BLaER1 treated with 17β-estradiol and CSF1 and Interleukin-3, amounts not matched to agents 10 nM and 100 nM (cell line): ENCODE results near the gene CC2D2B.
"Not testable (repeated sequence)": the region's sequence is repeated elsewhere in the genome, so short reads cannot be mapped to it uniquely, and the experiment has no call there.

Source experiments
- H3K27ac ChIP-seq, 11 experiments: shearing (Covaris generic); formaldehyde crosslinking; 2 replicates each; pipeline ENCODE4 v1.8.1; 2022
- H3K27me3 ChIP-seq, 11 experiments: shearing (Covaris generic); formaldehyde crosslinking; 2 replicates each; pipeline ENCODE4 v1.8.1; 2022
- H3K36me3 ChIP-seq, 11 experiments: shearing (Covaris generic); formaldehyde crosslinking; 2 replicates each; pipeline ENCODE4 v1.8.1; 2022
- H3K4me1 ChIP-seq, 10 experiments: shearing (Covaris generic); formaldehyde crosslinking; 2 replicates each; pipeline ENCODE4 v1.8.1; 2022
- H3K4me2 ChIP-seq, 11 experiments: shearing (Covaris generic); formaldehyde crosslinking; 2 replicates each; pipeline ENCODE4 v1.8.1; 2022
- H3K4me3 ChIP-seq, 10 experiments: shearing (Covaris generic); formaldehyde crosslinking; 2 replicates each; pipeline ENCODE4 v1.8.1; 2022
- H3K9ac ChIP-seq, 11 experiments: shearing (Covaris generic); formaldehyde crosslinking; 2 replicates each; pipeline ENCODE4 v1.8.1; 2022
- H3K9me3 ChIP-seq, 11 experiments: shearing (Covaris generic); formaldehyde crosslinking; replicated peaks in 1 of 11; 2 replicates each; pipeline ENCODE4 v1.8.1; 2022
- H4K20me1 ChIP-seq, 11 experiments: shearing (Covaris generic); formaldehyde crosslinking; 2 replicates each; pipeline ENCODE4 v1.8.1; 2022
- Cebpa-rat ChIP-seq, 11 experiments: shearing (Covaris generic); IDR thresholded peaks; 2 replicates each; pipeline ENCODE4 v1.8.1; 2022

The CC2D2B gene

DNA sequence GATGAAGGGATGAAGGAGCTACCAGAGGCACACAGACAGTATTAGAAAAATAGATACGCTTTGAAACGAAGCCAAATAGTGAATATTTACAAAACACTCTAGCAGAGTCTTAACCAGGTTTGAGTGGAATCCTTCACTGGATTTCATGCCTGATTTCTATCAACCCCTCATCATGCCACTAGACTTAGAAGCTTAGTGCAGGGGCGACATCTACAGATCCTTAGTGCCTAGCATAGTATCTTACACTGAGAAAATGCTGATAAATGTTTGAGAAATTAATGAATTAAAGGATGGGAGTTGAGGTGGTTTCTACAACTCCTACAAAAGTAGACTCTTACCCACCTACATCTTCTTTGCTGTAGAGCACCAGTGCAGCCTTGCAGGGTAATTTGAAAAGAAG, 80.9 kb downstream of the CC2D2B start:
- Histone ChIP-seq H3K4me2 (peak overlapping the region in 7 of 11 experiments; percentile 1 to 35 (median 15); a peak in 6 of 22 replicates), H4K20me1 (no peaks in the 10 kb centered on the region), H3K9ac (no peak overlapping the region), H3K27me3 (no peaks in the 10 kb centered on the region), H3K27ac (no peak overlapping the region), H3K36me3 (no peaks in the 10 kb centered on the region), H3K9me3 (no peaks in the 10 kb centered on the region), H3K4me1 (peaks cover 0 to 11% (median 0%) of the 10 kb centered on the region in 10 experiments; a peak in 4 of 20 replicates), H3K4me3 (no peak overlapping the region)
- no peak for TF ChIP-seq Cebpa-rat (IDR thresholded peaks at IDR 0.05)

DNA sequence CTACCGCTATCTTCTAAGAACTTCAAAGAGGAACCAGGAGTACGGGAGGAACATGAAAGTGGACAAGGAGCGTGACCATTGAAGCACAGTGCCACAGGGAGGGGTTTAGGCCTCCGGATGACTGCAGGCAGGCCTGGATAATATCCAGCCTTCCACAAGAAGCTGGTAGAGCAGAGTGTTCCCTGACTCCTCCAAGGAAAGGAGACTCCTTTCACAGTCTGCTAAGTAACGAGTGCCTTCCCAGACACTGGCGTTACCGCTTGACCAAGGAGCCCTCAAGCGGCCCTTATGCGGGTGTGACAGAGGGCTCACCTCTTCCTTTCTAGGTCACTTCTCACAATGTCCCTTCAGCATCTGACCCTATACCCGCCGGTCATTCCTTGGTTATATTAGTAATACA, 86.6 kb downstream of the CC2D2B start:
- H3K9me3 ChIP-seq, H3K9ac ChIP-seq: not testable (repeated sequence)
- peak overlapping the region in 1 of 11 experiments; percentile 8; a peak in 1 of 22 replicates for H3K4me2 ChIP-seq

DNA sequence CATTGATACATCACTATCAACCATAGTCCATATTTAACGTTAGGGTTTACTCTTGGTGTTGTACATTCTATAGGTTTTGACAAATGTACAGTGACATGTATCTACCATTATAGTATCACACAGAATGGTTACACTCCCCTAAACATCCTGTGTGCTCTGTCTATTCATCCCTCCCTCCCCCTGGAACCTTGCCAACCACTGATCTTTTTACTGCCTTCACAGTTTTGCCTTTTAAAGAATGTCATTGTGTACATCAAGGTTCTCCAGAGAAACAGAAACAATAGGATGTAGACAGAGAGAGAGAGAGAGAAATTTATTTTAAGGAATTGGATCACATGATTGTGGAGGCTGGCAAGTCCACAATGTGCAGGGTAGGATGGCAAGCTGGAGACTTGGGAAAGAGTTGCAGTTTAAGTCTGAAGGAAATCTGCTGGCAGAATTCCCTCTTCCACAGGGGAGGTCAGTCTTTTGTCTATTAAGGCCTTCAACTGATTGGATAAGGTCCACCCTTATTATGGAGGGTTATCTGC, 90.5 kb downstream of the CC2D2B start:
- Histone ChIP-seq H3K4me1 (peaks cover 0 to 6% (median 0%) of the 10 kb centered on the region in 10 experiments; a peak in 3 of 20 replicates), H3K9ac (no peak overlapping the region)
- TF ChIP-seq Cebpa-rat (IDR thresholded peaks at IDR 0.05): no peak

More for the DNA sequence above, 86.6 kb downstream of the CC2D2B start:
- not testable (repeated sequence) for H4K20me1 ChIP-seq, H3K27ac ChIP-seq, H3K4me1 ChIP-seq, H3K4me3 ChIP-seq, H3K27me3 ChIP-seq, H3K36me3 ChIP-seq

DNA sequence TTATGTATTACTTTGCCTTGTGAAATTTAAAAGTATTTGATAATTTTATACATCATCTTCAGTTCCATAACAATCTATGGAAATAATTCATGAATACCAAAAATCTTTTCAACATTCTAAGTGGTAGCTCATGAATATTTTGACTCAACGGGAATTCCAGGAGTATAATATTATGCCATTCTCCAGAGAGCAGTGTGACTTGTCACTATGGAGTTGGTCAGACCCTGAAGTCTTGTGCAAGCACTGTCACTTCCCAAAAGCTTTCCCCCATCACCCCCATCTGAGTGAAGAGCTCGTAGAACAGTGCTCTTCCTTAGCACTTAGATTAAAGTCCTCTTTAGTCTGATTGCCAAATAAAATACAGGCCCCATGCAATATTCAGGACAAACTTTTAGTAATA, 106.2 kb downstream of the CC2D2B start:
- Histone ChIP-seq H3K27ac (no peak overlapping the region), H3K36me3 (no peaks in the 10 kb centered on the region), H3K9me3 (no peaks in the 10 kb centered on the region), H3K27me3 (no peaks in the 10 kb centered on the region), H3K4me1 (peaks cover 0 to 9% (median 0%) of the 10 kb centered on the region in 10 experiments; a peak in 4 of 20 replicates), H3K4me2 (no peak overlapping the region), H3K9ac (no peak overlapping the region), H3K4me3 (no peak overlapping the region), H4K20me1 (no peaks in the 10 kb centered on the region)
- no peak for TF ChIP-seq Cebpa-rat (IDR thresholded peaks at IDR 0.05)

More for the DNA sequence above, 90.5 kb downstream of the CC2D2B start:
- Histone ChIP-seq H3K36me3 (no peaks in the 10 kb centered on the region), H4K20me1 (no peaks in the 10 kb centered on the region), H3K27ac (no peak overlapping the region), H3K4me3 (no peak overlapping the region), H3K4me2 (no peak overlapping the region), H3K9me3 (no peaks in the 10 kb centered on the region), H3K27me3 (no peaks in the 10 kb centered on the region)

DNA sequence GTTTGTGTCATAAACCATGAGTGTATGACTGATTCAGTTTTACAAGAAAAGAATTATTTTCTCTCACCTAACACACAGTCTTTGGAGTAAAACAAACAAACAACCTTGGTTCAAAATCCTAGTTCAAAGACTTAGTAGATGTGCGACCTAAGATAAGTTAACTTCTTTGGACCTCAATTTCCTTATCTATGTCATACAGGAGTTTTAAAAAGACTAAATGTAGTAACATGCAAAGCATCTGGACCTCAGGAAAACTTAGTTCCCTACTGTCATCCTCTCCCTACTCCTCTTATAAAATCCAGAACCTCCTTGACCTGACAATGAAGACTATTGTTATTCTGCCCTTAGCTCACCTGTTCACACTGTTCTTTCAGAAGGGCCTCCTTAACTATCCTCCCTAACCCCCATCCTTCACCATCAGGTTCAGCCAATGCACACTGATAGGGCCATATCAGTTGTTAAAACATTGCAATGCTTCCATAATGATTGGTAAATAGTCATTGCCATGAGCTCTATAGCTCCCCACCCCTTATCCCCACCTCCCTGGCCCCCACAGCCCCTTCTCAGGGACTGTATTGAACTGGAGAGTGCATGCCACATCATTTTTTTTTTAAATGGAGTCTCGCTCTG, 106.8 kb downstream of the CC2D2B start:
- no peak for TF ChIP-seq Cebpa-rat (IDR thresholded peaks at IDR 0.05)
- Histone ChIP-seq H3K4me1 (peaks cover 0 to 9% (median 0%) of the 10 kb centered on the region in 10 experiments; a peak in 4 of 20 replicates), H3K36me3 (no peaks in the 10 kb centered on the region), H3K27ac (no peak overlapping the region), H3K4me3 (no peak overlapping the region), H3K27me3 (no peaks in the 10 kb centered on the region), H3K4me2 (no peak overlapping the region), H4K20me1 (no peaks in the 10 kb centered on the region), H3K9me3 (no peaks in the 10 kb centered on the region), H3K9ac (no peak overlapping the region)

DNA sequence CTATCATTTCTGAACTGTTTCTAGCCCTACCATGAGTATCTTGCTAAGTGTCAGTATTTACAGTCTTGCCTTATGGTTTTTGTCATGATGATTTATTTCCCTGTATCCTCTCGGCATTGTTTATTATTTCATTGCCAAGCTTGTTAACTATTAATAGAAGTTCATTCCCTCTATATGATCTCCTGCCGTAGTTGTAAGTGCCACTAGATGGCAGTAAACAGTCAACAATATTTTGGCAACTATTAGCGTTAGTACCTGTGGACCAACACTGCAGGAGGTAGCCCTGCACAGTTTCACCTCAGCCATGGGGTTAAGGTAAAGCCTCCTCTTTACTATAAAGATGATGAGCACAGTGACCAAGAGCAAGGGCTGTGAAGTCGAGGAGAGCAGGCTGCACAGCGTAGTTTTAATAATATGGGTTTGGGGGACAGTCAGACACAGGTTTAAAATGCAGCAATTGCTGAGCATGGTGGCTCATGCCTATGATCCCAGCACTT, 109.5 kb downstream of the CC2D2B start:
- H3K4me1 ChIP-seq: peaks cover 0 to 9% (median 0%) of the 10 kb centered on the region in 10 experiments; a peak in 4 of 20 replicates
- H4K20me1 ChIP-seq: no peaks in the 10 kb centered on the region
- no peak for TF ChIP-seq Cebpa-rat (IDR thresholded peaks at IDR 0.05)
- H3K36me3 ChIP-seq: no peaks in the 10 kb centered on the region
- no peak overlapping the region for H3K27ac ChIP-seq
- no peaks in the 10 kb centered on the region for H3K9me3 ChIP-seq
- H3K4me2 ChIP-seq: 0 out of 22 replicates have a peak overlapping the region, but pooled peaks of 1 of the 11 experiments have one; percentile 36
- H3K9ac ChIP-seq: no peak overlapping the region
- H3K4me3 ChIP-seq: no peak overlapping the region
- no peaks in the 10 kb centered on the region for H3K27me3 ChIP-seq

DNA sequence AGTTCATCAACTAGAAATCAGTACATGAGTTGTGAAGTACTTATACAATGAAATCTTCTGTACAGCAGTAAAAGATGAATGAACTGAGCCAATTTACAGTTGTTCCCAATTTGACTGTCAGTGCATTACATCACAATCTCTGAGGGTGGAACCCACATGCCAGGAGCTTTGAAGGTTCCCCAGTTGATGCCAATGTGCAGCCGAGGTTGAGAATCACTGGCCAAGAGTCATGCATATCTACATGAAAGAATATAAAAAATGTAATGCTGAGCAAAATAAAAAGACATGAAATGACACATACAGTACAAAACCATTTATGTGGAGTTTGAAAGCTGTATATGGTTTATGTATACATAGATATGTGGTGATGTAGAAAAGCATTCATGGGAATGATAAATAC, 113.6 kb downstream of the CC2D2B start:
- Histone ChIP-seq H3K27ac (no peak overlapping the region), H3K4me3 (no peak overlapping the region), H3K4me2 (no peak overlapping the region), H3K9ac (no peak overlapping the region), H3K27me3 (no peaks in the 10 kb centered on the region), H3K36me3 (no peaks in the 10 kb centered on the region), H4K20me1 (no peaks in the 10 kb centered on the region), H3K4me1 (peaks cover 0 to 9% (median 0%) of the 10 kb centered on the region in 10 experiments; a peak in 4 of 20 replicates), H3K9me3 (no peaks in the 10 kb centered on the region)
- TF ChIP-seq Cebpa-rat (IDR thresholded peaks at IDR 0.05): no peak

DNA sequence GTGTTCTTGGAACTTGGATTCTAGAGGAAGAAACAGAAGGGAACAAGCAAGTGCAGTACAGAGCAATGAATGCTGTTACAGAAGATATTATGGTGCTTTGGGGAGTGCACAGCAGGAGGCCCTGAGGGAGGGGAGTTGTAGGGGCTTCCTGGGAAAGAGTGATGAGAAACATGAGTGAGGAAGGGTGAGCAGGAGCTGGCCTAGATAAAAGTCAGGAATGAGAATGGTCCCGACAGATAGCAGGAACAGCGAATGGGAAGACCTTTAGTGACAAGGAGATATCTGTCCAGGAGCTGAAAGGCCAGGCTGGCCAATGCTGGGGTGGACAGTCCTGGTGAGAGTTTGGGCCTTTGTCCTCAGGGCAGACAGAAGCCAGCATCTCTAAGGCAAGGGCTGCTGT, 115.0 kb downstream of the CC2D2B start:
- Histone ChIP-seq H3K27me3 (no peaks in the 10 kb centered on the region), H4K20me1 (no peaks in the 10 kb centered on the region), H3K4me3 (no peak overlapping the region), H3K27ac (no peak overlapping the region), H3K4me2 (no peak overlapping the region), H3K9ac (no peak overlapping the region), H3K9me3 (peaks cover 0 to under 1% (median 0%) of the 10 kb centered on the region in 11 experiments; a peak in 1 of 22 replicates), H3K36me3 (no peaks in the 10 kb centered on the region), H3K4me1 (peaks cover 0 to under 1% (median 0%) of the 10 kb centered on the region in 10 experiments; a peak in 2 of 20 replicates)
- no peak for TF ChIP-seq Cebpa-rat (IDR thresholded peaks at IDR 0.05)

DNA sequence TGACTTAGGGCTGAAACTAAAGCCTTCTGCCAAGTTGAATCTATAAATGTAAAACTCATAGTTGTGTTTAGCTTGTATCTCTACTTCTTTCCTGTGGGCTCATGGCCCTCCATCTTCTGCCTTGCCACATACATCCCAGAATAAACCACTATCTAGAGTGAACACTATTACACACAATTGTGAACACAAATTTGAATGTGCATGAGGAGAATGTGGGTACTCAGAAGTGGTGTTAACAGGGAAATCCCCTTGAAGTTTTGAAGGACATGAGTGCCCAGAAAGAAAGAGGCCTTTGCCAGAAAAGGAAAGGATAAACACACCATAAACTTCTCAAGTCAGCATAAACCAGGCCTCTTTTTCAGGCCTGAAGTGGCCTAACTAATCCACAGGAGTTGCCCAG, 115.4 kb downstream of the CC2D2B start:
- Histone ChIP-seq H3K4me1 (no peaks in the 10 kb centered on the region), H3K27me3 (no peaks in the 10 kb centered on the region), H3K9me3 (peaks cover 0 to 3% (median 0%) of the 10 kb centered on the region in 11 experiments; a peak in 3 of 22 replicates), H4K20me1 (no peaks in the 10 kb centered on the region), H3K4me2 (peak overlapping the region in 1 of 11 experiments; percentile 8; a peak in 1 of 22 replicates), H3K9ac (no peak overlapping the region), H3K36me3 (no peaks in the 10 kb centered on the region), H3K4me3 (no peak overlapping the region), H3K27ac (no peak overlapping the region)
- no peak for TF ChIP-seq Cebpa-rat (IDR thresholded peaks at IDR 0.05)
